HL-60 (cell line): ENCODE measurements around the gene KLHL21.

Experiments
- DNase-seq, 2 experiments: peaks; one replicate each; pipeline ENCODE4 v3.0.0-alpha.2; 2010 to 2020; ENCODE audit warnings: low read depth in 1 of 2, low spot score in 1 of 2
- H3K27ac ChIP-seq: fragments of 250-450 bp; sonication (Bioruptor Pico); replicated peaks from 2 replicates; pipeline ENCODE4 v1.5.1; 2020; ENCODE audit warnings: mild to moderate bottlenecking, moderate library complexity
- H3K27me3 ChIP-seq: fragments of 250-450 bp; sonication (Bioruptor Pico); 2 replicates; pipeline ENCODE4 v1.5.1; 2021; ENCODE audit warnings: mild to moderate bottlenecking, moderate library complexity; ENCODE audit not compliant: insufficient read depth, poor library complexity, severe bottlenecking
- H3K4me3 ChIP-seq: replicated peaks from 2 replicates; pipeline ENCODE4 v1.5.1; 2011; ENCODE audit warnings: mild to moderate bottlenecking, control low read depth, low read length; ENCODE audit not compliant: insufficient read depth
- CTCF ChIP-seq: IDR thresholded peaks from one replicate; pipeline ENCODE4 v1.5.1; 2011; ENCODE audit warnings: low read length, control low read depth, inconsistent platforms; ENCODE audit not compliant: insufficient read depth
- GABPA ChIP-seq: IDR thresholded peaks from 2 replicates; pipeline ENCODE4 v1.6.1; 2012; ENCODE audit warnings: low read depth
- POLR2AphosphoS5 ChIP-seq: IDR thresholded peaks from 2 replicates; pipeline ENCODE4 v1.6.1; 2012; ENCODE audit warnings: low read depth
- REST ChIP-seq: IDR thresholded peaks from 2 replicates; pipeline ENCODE4 v1.6.1; 2012; ENCODE audit warnings: low read depth; ENCODE audit not compliant: insufficient replicate concordance
- SPI1 ChIP-seq: IDR thresholded peaks from 2 replicates; pipeline ENCODE4 v1.6.1; 2012; ENCODE audit warnings: low read depth, mild to moderate bottlenecking, borderline replicate concordance

The KLHL21 gene

GRCh38 chr1:6554907-6555778 is 47.5 kb downstream of the KLHL21 start, which contains the start of gene TAS1R1:
Gene TAS1R1 (plus strand): TSS chr1:6555307. CDS start chr1:6555374, 67 bp downstream.
- TF ChIP-seq REST (no peak), CTCF (no peak), POLR2AphosphoS5 (no peak), SPI1 (no peak), GABPA (no peak)
- DNase-seq, result no peak
- no peaks in the 10 kb centered on the region for H3K27me3 ChIP-seq
- H3K27ac ChIP-seq, result peak within 1 kb of the TSS; percentile 59
- H3K4me3 ChIP-seq, result peak within 1 kb of the TSS; percentile 100

- peak within 1 kb of the TSS; percentile 100 for H3K4me3 ChIP-seq
- TF ChIP-seq CTCF (peak; percentile 66), REST (peak; percentile 48), POLR2AphosphoS5 (peak; percentile 63; the same call in 1 of the 2 replicates), GABPA (no peak)
- peak; percentile 84 to 94 for DNase-seq
- H3K27me3 ChIP-seq, result no peaks in the 10 kb centered on the region
- H3K27ac ChIP-seq, result peak within 1 kb of the TSS; percentile 59
These were observed 48.4 kb downstream of the KLHL21 start, which contains the start of gene NOL9 for GRCh38 chr1:6554031-6554906. Gene NOL9 (minus strand): TSS chr1:6554513. CDS start chr1:6554502, 11 bp downstream.

- no peak for TF ChIP-seq GABPA
- TF ChIP-seq CTCF, result no peak
- no peak for TF ChIP-seq REST
- TF ChIP-seq SPI1, result no peak
- TF ChIP-seq POLR2AphosphoS5, result no peak
- Histone ChIP-seq H3K27me3 (no peaks in the 10 kb centered on the region), H3K27ac (no peak overlapping the region), H3K4me3 (no peak overlapping the region)
- no peak for DNase-seq
These were observed 55.4 kb downstream of the KLHL21 start for GRCh38 chr1:6547301-6547700.
